ENCODE data around the gene SRGAP2C.
"Not testable (repeated sequence)": the region's sequence is repeated elsewhere in the genome, so short reads cannot be mapped to it uniquely, and the experiment has no call there.

DNA sequence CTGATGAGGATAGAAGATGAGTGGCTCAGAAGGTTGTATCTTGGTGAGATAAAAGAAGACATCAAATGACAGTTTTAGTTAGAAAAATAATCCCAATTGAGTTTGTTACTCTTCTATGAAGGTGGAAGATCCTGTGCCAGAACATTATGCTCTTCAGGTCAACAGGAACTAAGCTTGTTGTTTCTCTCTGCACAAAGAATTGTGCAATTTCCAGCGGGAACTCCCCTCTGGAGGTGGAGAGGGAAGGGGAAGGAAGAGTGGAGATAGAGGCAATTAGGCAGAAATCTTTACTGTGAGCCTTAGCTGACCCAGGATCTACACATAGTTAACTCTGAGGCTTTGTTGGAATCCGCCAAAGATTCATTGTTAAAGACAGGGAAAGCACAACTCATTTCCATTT is 77.4 kb downstream of the SRGAP2C start:
- TF ChIP-seq, protein P1, sequence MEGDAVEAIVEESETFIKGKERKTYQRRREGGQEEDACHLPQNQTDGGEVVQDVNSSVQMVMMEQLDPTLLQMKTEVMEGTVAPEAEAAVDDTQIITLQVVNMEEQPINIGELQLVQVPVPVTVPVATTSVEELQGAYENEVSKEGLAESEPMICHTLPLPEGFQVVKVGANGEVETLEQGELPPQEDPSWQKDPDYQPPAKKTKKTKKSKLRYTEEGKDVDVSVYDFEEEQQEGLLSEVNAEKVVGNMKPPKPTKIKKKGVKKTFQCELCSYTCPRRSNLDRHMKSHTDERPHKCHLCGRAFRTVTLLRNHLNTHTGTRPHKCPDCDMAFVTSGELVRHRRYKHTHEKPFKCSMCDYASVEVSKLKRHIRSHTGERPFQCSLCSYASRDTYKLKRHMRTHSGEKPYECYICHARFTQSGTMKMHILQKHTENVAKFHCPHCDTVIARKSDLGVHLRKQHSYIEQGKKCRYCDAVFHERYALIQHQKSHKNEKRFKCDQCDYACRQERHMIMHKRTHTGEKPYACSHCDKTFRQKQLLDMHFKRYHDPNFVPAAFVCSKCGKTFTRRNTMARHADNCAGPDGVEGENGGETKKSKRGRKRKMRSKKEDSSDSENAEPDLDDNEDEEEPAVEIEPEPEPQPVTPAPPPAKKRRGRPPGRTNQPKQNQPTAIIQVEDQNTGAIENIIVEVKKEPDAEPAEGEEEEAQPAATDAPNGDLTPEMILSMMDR (IDR thresholded peaks at IDR 0.05) = not testable (repeated sequence)
- not testable (repeated sequence) for TF ChIP-seq POLR2AphosphoS5 (IDR thresholded peaks at IDR 0.05)

Measured in esophagus muscularis mucosa (tissue), 3 donors.